WTC11 (cell line): ENCODE data around the gene TMEM98.
A peak's percentile ranks its signal among the peaks of the same experiment; 100 is the strongest.

Source experiments
- CTCF ChIP-seq: fragments of 200-600 bp; IDR thresholded peaks from 2 replicates; pipeline ENCODE4 v1.8.0; 2022; ENCODE audit warnings: antibody characterized with exemption
- ELF4 ChIP-seq: sonication (generic); formaldehyde crosslinking; IDR thresholded peaks from 2 replicates; pipeline ENCODE4 v1.8.1; 2022; ENCODE audit warnings: low read depth, mild to moderate bottlenecking, moderate library complexity, missing genetic modification reagents

GRCh38 chr17:32936894-32937500 is 9.0 kb downstream of the TMEM98 start:
- TF ChIP-seq CTCF (peak; percentile 85), ELF4 (CRISPR knock-in tag) (no peak)
